ENCODE results near the gene PRKAR1A.
A peak's percentile ranks its signal among the peaks of the same experiment; 100 is the strongest.

The PRKAR1A gene

GRCh38 chr17:68535922-68536321, 23.7 kb downstream of the PRKAR1A start:
- no peaks in the 10 kb centered on the region for H3K79me2 ChIP-seq (ENCODE audit: insufficient read depth, low read length)
- TF ChIP-seq, protein P1, sequence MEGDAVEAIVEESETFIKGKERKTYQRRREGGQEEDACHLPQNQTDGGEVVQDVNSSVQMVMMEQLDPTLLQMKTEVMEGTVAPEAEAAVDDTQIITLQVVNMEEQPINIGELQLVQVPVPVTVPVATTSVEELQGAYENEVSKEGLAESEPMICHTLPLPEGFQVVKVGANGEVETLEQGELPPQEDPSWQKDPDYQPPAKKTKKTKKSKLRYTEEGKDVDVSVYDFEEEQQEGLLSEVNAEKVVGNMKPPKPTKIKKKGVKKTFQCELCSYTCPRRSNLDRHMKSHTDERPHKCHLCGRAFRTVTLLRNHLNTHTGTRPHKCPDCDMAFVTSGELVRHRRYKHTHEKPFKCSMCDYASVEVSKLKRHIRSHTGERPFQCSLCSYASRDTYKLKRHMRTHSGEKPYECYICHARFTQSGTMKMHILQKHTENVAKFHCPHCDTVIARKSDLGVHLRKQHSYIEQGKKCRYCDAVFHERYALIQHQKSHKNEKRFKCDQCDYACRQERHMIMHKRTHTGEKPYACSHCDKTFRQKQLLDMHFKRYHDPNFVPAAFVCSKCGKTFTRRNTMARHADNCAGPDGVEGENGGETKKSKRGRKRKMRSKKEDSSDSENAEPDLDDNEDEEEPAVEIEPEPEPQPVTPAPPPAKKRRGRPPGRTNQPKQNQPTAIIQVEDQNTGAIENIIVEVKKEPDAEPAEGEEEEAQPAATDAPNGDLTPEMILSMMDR (IDR thresholded peaks at IDR 0.05; ENCODE audit: insufficient read depth, low read length, poor library complexity, severe bottlenecking): no peak
- TF ChIP-seq EZH2phosphoT487 (conservative IDR thresholded peaks at IDR 0.05; ENCODE audit: low read length): no peak
- no peak overlapping the region for H3K4me3 ChIP-seq (ENCODE audit: insufficient read depth, low read length, poor library complexity, severe bottlenecking)
- H2AFZ ChIP-seq (ENCODE audit: low read depth, low read length, severe bottlenecking): no peak overlapping the region
- no peaks in the 10 kb centered on the region for H3K27me3 ChIP-seq (ENCODE audit: low read length)
- H3K36me3 ChIP-seq (ENCODE audit: low read length): peaks cover 12% of the 10 kb centered on the region; the same call in 1 of the 2 replicates
- H4K20me1 ChIP-seq (ENCODE audit: low read depth, low read length): no peaks in the 10 kb centered on the region
- H3K4me2 ChIP-seq (ENCODE audit: low read depth, low read length, poor library complexity, severe bottlenecking): no peak overlapping the region
- H3K9ac ChIP-seq (ENCODE audit: low read length): no peak overlapping the region
- H3K9me2 ChIP-seq (replicated peaks; ENCODE audit: insufficient read depth, low read length): no peaks in the 10 kb centered on the region
- no peaks in the 10 kb centered on the region for H3F3A ChIP-seq (ENCODE audit: insufficient read depth)
- no peak overlapping the region for H3K27ac ChIP-seq (ENCODE audit: low read depth, low read length)
- H3K9me3 ChIP-seq (ENCODE audit: insufficient read depth, low read length): no peaks in the 10 kb centered on the region

GRCh38 chr17:68539548-68540467, 27.6 kb downstream of the PRKAR1A start:
- H3K9me2 ChIP-seq (replicated peaks; ENCODE audit: insufficient read depth, low read length): no peaks in the 10 kb centered on the region
- H3K4me2 ChIP-seq (ENCODE audit: low read depth, low read length, poor library complexity, severe bottlenecking): no peak overlapping the region
- no peaks in the 10 kb centered on the region for H3F3A ChIP-seq (ENCODE audit: insufficient read depth)
- no peaks in the 10 kb centered on the region for H3K9me3 ChIP-seq (ENCODE audit: insufficient read depth, low read length)
- 0 out of 2 replicates have a peak, but pooled peaks cover 2% of the 10 kb centered on the region for H3K36me3 ChIP-seq (ENCODE audit: low read length)
- no peaks in the 10 kb centered on the region for H3K27me3 ChIP-seq (ENCODE audit: low read length)
- no peak overlapping the region for H2AFZ ChIP-seq (ENCODE audit: low read depth, low read length, severe bottlenecking)
- H3K9ac ChIP-seq (ENCODE audit: low read length): no peak overlapping the region
- no peak overlapping the region for H3K27ac ChIP-seq (ENCODE audit: low read depth, low read length)
- H4K20me1 ChIP-seq (ENCODE audit: low read depth, low read length): no peaks in the 10 kb centered on the region
- no peaks in the 10 kb centered on the region for H3K79me2 ChIP-seq (ENCODE audit: insufficient read depth, low read length)
- TF ChIP-seq, protein P1 (IDR thresholded peaks at IDR 0.05; ENCODE audit: insufficient read depth, low read length, poor library complexity, severe bottlenecking): peak; percentile 37
- TF ChIP-seq EZH2phosphoT487 (conservative IDR thresholded peaks at IDR 0.05; ENCODE audit: low read length): no peak
- H3K4me3 ChIP-seq (ENCODE audit: insufficient read depth, low read length, poor library complexity, severe bottlenecking): no peak overlapping the region

- Histone ChIP-seq H3K9me2 (replicated peaks; ENCODE audit: insufficient read depth, low read length) (no peaks in the 10 kb centered on the region), H3K4me2 (ENCODE audit: low read depth, low read length, poor library complexity, severe bottlenecking) (no peak overlapping the region), H3K36me3 (ENCODE audit: low read length) (no peaks in the 10 kb centered on the region), H3K9me3 (ENCODE audit: insufficient read depth, low read length) (no peaks in the 10 kb centered on the region), H4K20me1 (ENCODE audit: low read depth, low read length) (no peaks in the 10 kb centered on the region), H3K79me2 (ENCODE audit: insufficient read depth, low read length) (no peaks in the 10 kb centered on the region), H2AFZ (ENCODE audit: low read depth, low read length, severe bottlenecking) (no peak overlapping the region), H3K4me3 (ENCODE audit: insufficient read depth, low read length, poor library complexity, severe bottlenecking) (no peak overlapping the region), H3F3A (ENCODE audit: insufficient read depth) (no peaks in the 10 kb centered on the region), H3K9ac (ENCODE audit: low read length) (no peak overlapping the region), H3K27me3 (ENCODE audit: low read length) (no peaks in the 10 kb centered on the region), H3K27ac (ENCODE audit: low read depth, low read length) (no peak overlapping the region)
- TF ChIP-seq EZH2phosphoT487 (conservative IDR thresholded peaks at IDR 0.05; ENCODE audit: low read length): no peak
- TF ChIP-seq, protein P1 (IDR thresholded peaks at IDR 0.05; ENCODE audit: insufficient read depth, low read length, poor library complexity, severe bottlenecking): no peak
These were observed 28.8 kb downstream of the PRKAR1A start for GRCh38 chr17:68540981-68541380.
